HG02759 (cell line): Measurements from ENCODE around the gene PNCK.
"Not testable (repeated sequence)": the region's sequence is repeated elsewhere in the genome, so short reads cannot be mapped to it uniquely, and the experiment has no call there.

Experiments
- ATAC-seq: cut with Tn5 transposase; IDR thresholded peaks from one replicate; pipeline ENCODE4 v1.9.1; 2021; ENCODE audit warnings: mild to moderate bottlenecking, moderate library complexity; ENCODE audit not compliant: unreplicated experiment

The PNCK gene

DNA sequence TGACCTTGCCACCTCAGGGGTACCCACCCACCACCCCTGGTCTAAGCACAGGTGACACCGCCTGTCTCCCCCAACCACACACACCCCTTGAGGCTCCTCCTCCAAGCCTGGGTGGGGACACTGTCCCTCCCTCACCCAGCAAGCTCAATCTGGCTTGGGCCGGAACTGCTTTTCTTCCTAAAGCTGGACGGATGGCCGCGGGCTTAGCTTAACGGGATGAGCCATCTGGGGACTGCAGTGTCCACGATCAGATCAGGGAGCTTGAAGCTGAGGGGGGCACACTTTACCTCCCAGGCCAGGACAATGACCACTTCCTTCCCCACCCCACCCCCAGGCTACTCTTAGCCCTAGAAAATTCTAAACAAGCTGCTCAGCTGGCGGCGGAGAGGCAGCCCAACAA, 13.1 kb upstream of the PNCK start:
- no peak for ATAC-seq

- ATAC-seq, result no peak
These were observed 12.4 kb upstream of the PNCK start for GRCh38 chrX:153685751-153686696.

- no peak for ATAC-seq
These were observed 11.5 kb upstream of the PNCK start for GRCh38 chrX:153685156-153685536.

DNA sequence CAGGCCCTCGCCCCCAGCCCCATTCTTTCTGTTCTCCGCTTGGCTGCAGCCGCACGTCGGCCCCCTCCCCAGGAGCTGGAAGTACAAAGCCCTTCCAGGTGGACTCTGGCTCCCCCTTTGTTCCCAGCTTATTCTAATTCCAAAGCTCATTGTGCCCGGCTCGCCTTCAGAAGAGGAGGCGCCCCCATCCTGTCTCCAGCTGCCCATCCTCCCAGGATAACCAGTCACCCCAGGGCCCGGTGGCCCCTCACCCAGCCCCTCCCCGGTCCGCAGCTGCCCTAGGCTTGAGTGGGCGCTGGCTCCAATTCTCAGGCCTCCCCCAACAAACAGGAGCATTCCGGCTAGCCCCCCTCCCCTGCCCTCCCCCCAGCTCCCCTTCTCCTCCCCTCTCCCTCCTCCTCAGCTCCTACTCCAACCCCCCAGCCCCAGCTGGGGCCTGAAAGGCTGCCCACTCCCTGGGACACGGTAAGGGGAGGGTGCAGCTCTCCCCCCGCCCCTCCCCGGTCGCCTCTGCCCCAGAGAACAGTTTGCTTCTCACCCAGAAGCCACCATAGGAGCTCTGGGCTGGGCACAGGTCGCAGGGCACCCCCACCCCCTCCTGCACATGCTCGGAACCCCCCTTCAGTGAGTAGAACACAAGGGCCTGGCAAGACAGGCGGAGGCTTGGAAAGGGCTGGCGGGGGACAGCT, 11.0 kb upstream of the PNCK start:
- no peak for ATAC-seq

- not testable (repeated sequence) for ATAC-seq
These were observed 9.9 kb upstream of the PNCK start for GRCh38 chrX:153683486-153683885.

GRCh38 chrX:153681175-153681574, 7.6 kb upstream of the PNCK start:
- no peak for ATAC-seq

- ATAC-seq, result no peak
These were observed 722 bp upstream of the PNCK start for GRCh38 chrX:153674219-153674851.

DNA sequence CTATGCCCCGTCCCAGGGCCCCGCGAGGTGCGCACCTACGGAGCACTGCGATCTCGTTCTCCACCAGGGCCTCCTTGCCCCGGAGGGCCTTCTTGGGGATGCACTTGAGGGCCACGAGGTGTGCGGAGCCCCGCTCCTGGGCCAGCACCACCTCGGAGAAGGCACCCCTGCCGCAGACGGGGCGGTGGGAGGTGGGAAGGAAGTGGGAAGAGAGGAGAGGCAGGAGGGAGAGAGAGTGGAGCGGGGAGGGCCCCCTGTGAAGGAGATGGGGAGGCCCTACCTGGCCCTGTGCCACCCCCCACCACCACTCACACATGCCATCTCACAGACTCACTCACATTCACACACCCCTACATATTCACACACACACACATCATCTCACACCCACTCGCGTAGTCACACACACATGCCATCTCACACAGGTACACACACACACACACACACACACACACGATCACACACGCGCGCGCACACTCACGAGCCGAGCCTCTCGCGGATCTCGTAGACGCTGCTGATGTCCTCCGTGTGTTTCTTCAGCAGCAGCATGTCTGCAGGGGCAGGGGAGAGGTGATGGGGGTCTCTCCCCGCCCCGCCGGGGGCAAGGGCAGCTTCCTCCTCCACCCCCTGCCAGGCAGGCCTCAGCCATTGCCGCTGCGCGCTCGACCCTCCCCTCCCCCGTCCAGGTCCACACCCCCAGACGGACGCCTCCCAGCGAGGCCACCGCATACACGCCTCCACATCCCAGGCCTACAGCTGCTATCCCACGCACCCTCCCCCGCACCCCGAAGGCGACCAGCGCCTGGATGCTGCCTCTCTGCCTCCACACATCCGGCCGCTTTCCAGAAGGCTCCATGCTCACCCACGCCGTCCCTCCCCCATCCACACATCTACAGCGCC, 834 bp downstream of the PNCK start:
- ATAC-seq, result no peak

DNA sequence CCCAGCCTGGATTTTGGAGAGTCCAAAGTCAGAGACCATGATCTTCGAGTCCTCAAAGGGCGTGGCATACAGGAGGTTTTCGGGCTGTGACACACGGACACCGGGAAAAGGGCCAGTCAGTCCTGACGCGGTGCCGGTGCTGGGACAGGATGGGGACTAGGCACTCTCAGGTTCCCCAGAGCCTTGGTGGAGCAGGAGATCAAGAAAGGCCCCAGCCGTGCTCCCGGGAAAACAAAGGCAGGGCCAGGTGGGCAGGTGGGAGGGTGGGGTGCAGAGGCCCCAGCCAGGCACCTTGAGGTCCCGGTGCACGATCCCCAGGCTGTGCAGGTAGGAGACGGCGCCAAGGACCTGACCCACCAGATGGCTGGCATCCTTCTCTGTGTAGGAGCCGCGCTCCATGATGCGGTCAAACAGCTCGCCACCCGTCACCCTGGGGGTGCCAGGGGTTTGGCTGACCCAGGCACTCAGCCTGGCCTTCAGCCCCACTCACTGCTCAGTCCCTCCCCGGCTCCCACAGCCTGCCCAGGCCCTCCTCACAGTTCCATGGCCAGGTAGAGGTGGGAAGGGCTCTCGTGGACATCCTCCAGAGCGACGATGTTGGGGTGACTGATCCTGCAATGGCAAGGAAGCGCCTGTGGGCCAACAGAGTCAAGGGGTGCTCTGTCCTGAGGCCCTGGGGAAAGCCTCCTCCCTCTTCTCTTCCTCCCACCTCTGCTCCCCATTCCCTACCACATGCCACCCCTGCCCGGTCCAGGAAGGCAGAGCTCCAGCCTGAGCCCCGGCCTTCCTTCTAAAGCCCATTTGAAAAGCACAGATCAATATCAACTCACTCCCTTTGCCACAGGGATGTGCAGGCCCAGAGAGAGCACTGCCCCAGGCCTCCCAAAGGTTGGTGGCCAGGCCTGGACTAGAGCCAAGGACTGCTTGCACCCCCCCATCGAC, 1.8 kb downstream of the PNCK start:
- ATAC-seq, result no peak

GRCh38 chrX:153670748-153671588, 2.6 kb downstream of the PNCK start:
- ATAC-seq, result no peak

DNA sequence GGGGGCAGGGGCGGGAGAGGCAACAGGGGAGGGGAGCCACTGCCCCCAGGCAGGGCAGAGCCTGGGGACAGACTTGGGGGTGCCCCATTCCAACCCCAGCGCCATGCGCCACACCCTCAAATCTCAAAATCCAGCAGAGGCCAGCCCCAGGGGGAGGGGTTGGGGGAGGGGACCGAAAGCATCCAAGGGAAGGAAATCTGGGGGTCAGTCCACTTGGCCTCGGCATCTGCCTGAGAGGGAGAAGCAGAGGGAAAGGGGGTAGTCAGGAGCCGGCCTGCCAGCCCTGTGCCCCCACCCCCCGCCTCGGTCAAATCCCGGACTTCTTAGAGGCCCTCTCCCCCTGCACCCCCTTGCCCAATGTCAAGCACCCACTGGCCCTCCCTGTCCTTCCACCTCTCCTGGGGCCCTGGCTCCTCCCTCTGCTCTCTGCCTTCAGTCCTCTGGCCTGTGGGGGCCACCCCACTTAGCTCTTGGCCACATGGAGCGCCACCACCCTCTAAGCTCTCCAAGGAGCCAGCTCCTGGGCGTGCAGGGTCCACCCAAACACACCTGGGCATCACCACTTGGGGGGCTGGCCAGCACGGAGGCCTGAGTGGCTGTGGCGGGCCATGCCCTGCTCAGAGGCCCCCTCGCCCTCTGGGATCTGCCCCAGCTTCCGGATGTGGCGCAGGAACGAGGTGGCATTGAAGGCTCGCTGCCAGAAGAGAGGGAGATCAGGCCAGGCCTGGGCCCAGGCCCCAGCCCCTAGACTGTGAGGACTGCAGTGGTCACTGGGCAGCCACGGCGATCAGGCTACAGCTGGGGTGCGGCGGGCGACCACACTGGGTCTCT, 3.5 kb downstream of the PNCK start:
- no peak for ATAC-seq

- no peak for ATAC-seq
These were observed 4.3 kb downstream of the PNCK start for GRCh38 chrX:153669174-153669890.

DNA sequence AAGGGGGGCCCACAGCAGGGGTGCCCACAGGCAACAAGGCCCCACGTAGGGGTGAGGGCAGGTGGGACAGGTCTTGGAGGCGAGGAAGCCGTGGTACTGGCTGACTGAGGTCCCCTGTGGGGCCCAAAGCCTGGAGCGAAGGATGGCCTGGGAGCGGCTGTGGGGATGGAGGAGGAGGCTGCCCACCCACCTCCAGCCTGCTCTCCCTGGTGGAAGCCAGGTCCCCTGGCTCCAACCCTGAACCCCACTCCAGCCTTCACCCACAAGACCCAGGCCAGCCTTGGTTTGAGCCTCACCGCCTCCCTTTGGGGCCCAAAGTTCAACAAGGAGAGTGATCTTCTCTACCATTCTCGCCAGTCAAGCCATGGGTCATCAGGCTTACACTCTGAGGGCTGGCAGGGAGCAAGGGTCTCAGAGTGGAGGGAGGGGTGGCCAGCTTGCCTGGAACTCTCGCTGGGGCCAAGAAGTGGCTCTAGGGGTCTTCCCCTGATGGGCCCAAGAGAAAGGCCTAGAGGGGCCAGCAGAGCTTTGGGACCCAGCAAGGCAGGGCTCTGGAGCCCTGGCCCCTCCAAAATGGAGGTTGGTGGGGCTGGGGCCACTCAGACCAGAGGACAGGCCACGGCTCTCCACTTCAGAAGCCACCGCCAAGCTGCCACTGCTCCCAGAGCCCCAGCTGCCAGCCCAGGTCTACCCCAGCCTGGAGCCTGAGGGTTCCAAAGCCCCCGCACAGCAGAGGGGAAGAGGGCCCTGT, 5.0 kb downstream of the PNCK start:
- ATAC-seq, result no peak

DNA sequence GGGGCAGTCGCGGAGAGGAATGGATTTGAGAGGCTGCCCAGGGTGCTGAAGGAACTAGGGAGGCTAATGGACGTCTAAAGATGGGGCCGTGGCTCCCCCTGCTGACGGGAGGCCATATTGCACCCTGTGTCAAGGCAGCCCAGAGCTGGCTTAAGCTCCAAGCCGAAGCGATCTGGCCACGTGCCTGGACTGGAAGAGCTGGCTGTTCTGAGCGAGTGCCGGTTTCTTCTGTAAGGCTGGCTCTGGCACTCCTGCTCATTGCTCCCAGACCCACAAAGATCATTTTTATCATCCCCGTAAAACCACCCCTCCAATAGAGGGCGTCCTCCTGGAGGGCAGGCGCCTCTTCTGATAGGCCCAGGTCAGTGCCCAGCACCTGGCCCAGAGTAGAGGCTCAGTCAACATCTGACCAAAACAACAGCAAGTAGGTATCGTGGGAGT, 5.6 kb downstream of the PNCK start:
- no peak for ATAC-seq

DNA sequence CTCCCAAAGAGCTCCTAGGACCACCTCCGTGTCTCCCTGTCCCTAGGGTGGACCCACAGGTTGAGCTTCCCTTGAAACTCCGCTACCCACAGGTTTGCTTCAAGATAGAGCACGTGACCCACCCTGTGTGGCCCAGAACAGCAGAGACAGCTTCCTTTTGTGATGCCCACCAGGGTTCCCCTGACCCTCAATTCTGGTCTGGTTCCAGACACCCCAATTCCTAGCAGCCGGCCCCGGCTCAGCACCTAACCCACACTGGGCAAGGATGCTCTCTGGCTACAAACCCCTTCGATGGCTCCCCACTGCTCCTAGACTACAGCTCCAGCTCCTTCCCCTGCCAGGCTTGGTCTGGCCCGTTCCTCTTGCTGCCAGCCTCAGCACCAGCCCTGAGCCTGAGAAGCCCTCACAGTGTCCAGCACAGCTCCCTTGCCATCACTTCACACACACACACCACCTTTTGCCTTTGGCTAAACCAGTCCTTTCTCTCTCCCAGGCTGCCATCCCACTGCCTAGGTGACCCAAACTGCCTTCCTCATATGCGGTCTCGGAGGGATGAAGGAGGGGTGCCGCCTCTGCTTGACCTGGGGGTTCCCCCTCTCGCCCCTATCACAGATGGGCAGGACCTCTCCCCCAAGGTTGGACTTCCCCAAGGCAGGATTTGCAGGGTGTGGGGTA, 6.2 kb downstream of the PNCK start:
- no peak for ATAC-seq
